T-helper 1 cell treated with Interleukin-12 subunit alpha and Interleukin-12 subunit beta and Interleukin-4 antibody, amounts not matched to agents 30 ng/mL and 1 ng/mL, for 36 hours (primary cell): Measurements from ENCODE around the gene GRIK4. TPM values are rescaled to one million over a fixed set of nuclear protein-coding genes. Genes with fewer than 3 reads are reported as not detected.

ENCODE experiments used
- intact Hi-C: fragments of 100-400 bp; cut with micrococcal nuclease; formaldehyde crosslinking; loops from one replicate; pipeline ENCODE4 v1.15.1; 2024
- total RNA-seq: library from RNA; stranded (reverse); gene quantifications from 2 replicates; pipeline ENCODE4 v1.2.3, GENCODE V29; 2022

GRIK4 gene
- total RNA-seq, 1 donor from 2014 or later, result not detected

GRCh38 chr11:120633616-120634393, 122.3 kb downstream of the GRIK4 start:
- intact Hi-C loops, result no loop called here

DNA sequence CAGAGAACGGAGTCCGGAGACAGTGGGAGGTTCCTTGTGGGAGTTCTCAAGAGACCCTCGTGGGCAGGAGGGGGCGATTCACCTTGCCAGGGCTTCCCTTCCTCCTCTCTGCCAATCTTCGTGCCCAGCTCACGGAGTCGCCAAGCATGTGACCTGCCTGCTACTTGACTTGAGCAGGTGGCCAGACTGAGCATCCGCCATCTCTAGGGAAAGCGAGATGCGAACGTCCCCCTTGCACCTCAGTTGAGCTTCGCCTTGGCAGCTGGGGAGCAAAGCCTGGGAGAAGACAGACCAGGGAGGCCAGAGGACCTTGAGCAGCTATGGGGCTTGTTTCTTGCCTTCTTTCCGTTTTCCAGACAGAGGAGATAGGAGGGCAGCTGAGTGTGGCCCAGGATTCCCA, 123.2 kb downstream of the GRIK4 start:
- intact Hi-C loops, result no loop called here

GRCh38 chr11:120635136-120635810, 123.7 kb downstream of the GRIK4 start:
- intact Hi-C loops, result no loop called here

DNA sequence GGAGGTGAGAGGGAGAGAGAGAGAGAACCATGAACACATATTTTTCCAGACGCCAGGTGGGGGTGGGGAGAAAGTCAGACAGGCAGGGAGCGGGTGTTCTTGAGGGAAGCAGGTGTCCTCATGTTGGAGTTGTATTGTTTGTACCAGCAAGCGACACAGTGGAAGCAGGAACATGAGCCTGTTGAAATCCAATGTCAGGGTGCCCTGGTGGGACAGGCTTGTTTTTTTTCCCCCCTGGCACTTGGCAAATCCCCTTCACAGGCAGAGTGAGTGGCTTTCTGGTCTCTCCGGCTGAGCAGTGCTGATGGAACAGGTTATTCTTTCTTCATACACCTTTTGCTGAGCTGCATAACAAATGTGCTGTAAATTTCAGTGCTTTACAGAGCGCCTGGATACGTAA, 125.6 kb downstream of the GRIK4 start:
- intact Hi-C loops, result no loop called here

GRCh38 chr11:120642196-120642894, 130.8 kb downstream of the GRIK4 start:
- intact Hi-C loops, result no loop called here

DNA sequence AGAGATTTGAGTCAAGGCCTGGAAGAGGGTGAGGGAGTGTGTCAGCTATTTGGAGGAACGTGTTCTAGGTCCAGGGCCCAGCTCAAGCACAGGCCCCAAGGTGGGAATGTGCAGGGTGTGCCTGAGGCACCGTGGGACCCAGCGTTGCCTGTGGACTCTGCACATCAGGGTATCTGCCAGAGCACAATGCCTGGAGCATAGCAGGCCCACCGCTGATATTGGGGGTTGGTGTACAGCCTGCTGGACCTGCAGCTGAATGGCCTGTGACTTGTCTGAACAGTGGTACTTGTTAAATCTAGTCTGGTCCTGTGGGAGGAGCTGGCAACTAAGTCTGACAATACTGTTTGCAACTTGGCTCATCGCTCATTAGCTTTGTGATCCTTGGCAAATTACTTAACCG, 131.7 kb downstream of the GRIK4 start:
- intact Hi-C loops, result no loop called here

DNA sequence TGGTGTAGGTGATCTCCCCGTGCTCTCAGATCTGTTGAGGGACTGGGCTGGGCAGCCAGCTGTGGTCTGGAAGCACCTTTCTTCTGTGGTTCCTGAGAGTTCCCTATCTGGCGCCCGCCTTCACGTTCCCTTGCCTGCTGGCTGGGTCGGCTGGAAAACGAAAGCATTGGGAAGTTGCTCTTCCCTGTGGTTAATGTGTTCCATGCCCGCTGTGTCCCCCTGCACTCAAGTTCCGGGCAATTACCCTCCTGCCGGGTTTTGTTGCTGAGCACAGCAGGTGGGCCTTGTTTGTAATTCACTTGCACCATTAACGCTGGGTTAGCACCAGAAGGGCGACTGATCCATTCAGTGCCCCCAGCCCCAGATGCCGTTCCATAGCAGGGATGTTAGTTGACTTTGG, 134.1 kb downstream of the GRIK4 start:
- intact Hi-C loops, result no loop called here

DNA sequence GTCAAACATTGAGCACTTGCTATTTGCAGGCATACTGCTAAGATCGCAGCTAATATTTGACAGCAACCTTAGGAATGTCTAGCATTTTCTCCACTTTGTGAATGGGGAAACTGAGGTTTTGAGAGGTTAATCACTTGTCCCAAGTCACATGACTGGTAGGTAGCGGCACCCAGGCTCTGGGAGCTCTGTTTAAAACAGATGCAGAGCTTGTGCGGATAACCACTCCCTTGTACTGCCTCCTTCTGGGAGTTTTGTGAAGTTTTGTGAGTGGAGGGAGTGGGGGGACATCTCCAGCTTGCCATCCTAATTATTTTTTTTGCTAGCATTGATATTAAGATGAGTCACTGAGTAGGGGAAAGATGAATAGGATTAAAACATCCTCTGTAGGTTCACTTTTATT, 134.7 kb downstream of the GRIK4 start:
- intact Hi-C loops, result no loop called here

DNA sequence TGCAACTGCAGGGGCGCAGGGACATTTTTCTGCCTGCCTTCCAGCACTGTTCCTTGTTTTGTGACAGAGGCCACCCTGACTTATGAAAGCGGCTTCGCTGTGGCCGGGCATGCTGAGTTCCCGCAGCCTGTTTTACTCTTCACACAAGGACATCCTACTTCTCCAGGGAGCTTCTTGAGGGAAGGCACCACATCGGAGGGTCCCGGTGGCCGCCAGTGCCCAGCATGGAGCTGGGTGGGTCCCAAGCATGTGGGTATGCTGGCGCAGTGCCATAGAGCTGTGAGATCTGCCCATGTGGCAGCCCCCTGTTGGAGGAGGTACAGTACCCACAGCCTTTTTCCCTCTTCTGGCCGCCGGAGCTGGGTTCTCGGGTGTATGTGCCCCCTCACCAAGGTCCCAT, 136.1 kb downstream of the GRIK4 start:
- intact Hi-C loops, result no loop called here

GRCh38 chr11:120648771-120649170, 137.2 kb downstream of the GRIK4 start:
- intact Hi-C loops, result no loop called here

DNA sequence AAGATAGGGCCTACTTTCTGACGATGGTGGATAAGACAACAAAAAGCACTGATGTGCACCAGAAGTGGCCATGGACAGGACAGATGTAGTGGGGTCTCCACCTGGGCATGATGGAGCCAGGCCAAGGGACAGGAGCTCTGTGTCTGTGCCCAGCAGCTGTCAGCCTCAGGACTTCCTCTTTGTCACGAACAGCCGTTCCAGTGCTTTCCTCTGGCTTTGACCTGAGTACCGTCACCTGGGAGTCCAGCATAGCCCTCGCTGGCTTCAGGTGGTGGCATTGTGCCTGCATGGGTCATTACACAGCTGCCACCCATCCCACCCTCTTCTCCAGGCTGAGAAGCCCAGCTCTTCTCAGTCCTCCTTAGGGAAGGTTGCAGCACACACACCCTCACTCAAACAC, 137.8 kb downstream of the GRIK4 start:
- intact Hi-C loops, result no loop called here

- intact Hi-C loops, result no loop called here
These were observed 139.8 kb downstream of the GRIK4 start for GRCh38 chr11:120651396-120651795.

DNA sequence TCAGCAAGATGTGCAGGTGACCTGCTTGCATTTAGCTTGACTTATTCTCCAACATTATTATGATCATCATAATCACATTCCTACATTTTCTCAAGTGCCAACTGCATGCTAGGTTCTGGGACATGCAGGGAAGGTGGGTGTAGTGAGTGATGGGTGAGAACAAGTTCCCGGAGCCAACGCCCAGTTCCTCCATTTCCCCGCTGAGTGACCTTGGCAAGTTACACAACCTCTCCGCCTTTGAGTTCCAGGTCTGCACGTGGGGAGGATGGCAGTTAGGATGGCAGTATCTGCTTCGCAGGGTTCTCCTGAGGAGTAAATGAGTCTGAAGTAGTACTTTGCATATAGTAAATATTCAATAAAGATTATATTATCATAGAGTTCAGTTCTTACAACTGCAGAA, 140.3 kb downstream of the GRIK4 start:
- intact Hi-C loops, result no loop called here

DNA sequence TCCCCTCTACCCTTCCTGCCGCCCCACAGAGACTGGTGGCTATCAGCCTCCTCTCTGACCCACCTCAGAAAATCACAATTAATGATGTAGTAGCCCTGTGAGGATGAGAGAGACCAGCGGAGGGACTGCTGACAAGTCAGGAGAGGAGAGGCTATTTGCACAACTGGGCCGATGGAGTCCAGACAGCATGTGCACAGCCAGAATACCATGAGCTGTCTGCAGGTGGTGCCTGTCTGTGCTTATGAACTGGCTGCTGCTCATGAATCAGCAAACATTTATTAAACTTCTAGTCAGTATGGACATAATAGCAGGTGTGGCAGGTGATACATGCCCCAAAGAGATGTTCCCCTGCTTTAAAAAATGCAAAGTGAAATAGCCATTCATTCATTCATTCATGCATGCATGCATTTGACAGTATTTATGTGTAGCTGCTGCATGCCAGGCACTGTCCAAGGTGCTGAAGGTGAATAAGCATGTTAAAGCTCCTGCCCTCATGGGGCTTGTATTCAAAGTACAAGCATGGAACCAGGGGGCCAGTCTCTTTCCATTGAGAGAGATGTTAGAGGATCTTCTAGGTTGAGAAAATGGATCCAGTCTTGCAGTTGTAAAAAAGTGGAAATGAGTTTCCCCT, 141.3 kb downstream of the GRIK4 start:
- intact Hi-C loops, result no loop called here

DNA sequence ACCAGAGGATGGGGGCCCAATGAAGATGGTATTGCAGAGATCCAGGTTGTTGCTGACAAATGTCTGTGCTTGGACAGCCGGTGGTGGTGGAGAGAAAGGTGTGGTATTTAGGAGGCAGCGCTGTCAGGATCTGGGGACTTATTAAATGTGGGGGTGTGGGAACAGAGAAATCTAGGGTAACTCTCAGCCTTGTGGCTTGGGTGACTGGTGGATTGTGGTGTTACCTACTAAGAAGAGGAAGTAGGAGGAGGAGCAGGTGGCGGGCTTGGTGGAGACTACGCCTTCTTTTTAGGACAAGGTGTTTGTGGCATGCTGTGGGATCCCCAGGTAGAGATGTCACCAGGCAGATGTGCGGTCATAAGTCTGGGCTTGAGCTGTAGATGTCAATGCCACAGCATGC, 144.0 kb downstream of the GRIK4 start:
- intact Hi-C loops, result no loop called here

DNA sequence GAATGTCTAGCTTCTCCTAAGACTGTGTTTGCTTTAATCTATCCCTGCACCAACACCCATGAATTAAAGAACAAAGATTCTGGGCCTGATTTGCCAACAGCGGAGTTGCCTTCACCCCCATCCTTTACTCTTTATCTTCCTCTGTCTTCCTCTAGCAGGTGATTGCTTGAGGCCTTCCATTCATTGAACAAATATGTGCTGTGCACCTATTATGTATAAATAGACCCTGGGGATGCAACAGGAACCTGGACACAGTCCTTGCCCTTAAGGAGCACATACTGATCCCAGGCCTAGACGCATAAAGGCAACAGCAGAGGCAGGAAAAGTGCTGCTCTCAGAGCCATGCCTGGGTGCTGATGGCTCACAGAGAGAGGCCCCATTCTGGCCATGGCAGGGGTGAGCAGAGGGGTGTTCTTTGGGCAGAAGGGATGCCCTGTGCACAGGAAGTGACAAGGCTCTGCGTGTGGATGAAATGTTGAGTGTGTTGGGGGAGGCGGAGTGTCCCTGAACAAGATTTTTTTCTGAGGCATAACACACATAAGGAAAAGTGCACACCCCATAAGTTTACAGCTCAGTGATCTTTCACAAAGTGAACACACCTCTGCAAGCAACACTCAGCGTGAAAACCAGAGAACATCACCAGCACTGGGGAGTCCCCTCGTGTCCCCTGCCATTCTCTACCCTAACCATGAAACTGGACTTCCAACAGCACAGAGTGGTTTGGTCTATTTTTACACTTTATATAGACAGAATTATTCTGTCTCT, 145.9 kb downstream of the GRIK4 start:
- intact Hi-C loops, result no loop called here

- intact Hi-C loops, result no loop called here
These were observed 146.5 kb downstream of the GRIK4 start for GRCh38 chr11:120658071-120658423.

DNA sequence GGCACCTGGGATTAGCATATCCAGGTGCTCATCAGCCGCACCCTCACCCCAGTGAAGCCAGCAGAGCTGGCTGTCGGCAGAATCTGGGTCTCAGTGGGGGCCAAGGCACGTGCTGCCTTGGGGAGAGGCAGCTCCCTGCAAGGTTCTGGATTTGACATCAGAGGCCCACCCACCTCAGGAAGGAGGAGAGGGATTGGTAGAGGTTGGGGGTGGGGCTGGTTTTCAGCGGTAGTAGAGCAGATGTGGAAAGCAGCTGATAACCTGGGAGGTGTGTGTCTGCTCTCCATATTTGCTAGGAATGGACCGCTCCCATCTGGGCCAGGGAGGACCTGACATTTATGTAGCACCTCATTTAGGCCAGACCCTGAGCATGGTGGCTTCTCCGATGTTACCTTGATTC, 147.5 kb downstream of the GRIK4 start:
- intact Hi-C loops, result no loop called here

DNA sequence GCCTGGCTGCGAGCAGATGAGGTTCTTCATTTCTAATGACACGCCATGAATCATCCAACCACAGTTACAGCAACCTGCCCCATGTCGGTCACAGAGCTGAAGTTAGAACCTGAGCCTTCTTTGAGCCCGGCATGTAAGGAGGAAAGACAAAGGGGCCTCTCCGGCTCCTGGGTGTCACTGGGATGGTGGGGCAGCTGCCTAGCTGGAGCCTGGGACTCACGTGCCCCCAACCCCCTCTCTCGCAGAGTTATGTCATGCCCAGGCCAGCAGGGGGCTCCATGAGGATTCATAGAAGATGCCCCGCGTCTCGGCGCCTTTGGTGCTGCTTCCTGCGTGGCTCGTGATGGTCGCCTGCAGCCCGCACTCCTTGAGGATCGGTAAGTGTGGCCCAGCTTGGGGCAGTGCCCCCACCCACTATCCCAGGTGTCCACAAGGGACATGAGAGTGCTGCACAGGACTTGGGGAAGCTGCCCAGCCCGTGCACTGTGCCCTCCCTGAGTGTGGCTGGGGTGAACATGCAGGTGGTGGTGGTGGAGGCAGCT, 148.5 kb downstream of the GRIK4 start:
- intact Hi-C loops, result loop anchor here (1.0 kb wide), 1 partner anchor 534 kb away; no protein-coding TSS in a partner anchor

GRCh38 chr11:120662071-120662676, 150.6 kb downstream of the GRIK4 start:
- intact Hi-C loops, result no loop called here

- intact Hi-C loops, result no loop called here
These were observed 151.6 kb downstream of the GRIK4 start for GRCh38 chr11:120663142-120663541.
